Mononuclear cell (primary cell): Measurements from ENCODE around the gene RPLP2. TPM values are rescaled to one million over a fixed set of nuclear protein-coding genes. Genes with fewer than 3 reads are reported as not detected.

Experiments
- H3K27me3 ChIP-seq: 2 replicates; pipeline ENCODE4 v1.6.0; 2011; ENCODE audit warnings: low read length, control low read depth; ENCODE audit not compliant: insufficient read depth
- H3K4me1 ChIP-seq: 2 replicates; pipeline ENCODE4 v1.5.1; 2011; ENCODE audit warnings: mild to moderate bottlenecking, low read length, control low read depth; ENCODE audit not compliant: insufficient read depth
- H3K4me3 ChIP-seq: 2 replicates; pipeline ENCODE4 v1.5.1; 2011; ENCODE audit warnings: mild to moderate bottlenecking, low read length, moderate library complexity
- H3K9me3 ChIP-seq: 2 replicates; pipeline ENCODE4 v1.5.1; 2011; ENCODE audit warnings: low read depth, mild to moderate bottlenecking, control low read depth, low read length
- total RNA-seq: library from RNA; depleted of rRNA; stranded (reverse); fragments of >200 nt; gene quantifications from one replicate; pipeline ENCODE4 v1.2.3, GENCODE V29; 2012

Gene RPLP2
- 653 TPM for total RNA-seq

GRCh38 chr11:809287-810039 lies at the start of gene RPLP2:
RPLP2 (plus strand) TSS chr11:809967; CDS start chr11:810235, 268 bp downstream.
- Histone ChIP-seq H3K4me1 (peaks cover 38% of the 10 kb centered on the region), H3K4me3 (peak within 1 kb of the TSS; percentile 87), H3K9me3 (no peaks in the 10 kb centered on the region), H3K27me3 (no peaks in the 10 kb centered on the region)

GRCh38 chr11:760236-760635 lies 49.5 kb upstream of the RPLP2 start:
- H3K4me3 ChIP-seq: no peak overlapping the region
- H3K4me1 ChIP-seq: no peaks in the 10 kb centered on the region
- no peaks in the 10 kb centered on the region for H3K27me3 ChIP-seq
- no peaks in the 10 kb centered on the region for H3K9me3 ChIP-seq

DNA sequence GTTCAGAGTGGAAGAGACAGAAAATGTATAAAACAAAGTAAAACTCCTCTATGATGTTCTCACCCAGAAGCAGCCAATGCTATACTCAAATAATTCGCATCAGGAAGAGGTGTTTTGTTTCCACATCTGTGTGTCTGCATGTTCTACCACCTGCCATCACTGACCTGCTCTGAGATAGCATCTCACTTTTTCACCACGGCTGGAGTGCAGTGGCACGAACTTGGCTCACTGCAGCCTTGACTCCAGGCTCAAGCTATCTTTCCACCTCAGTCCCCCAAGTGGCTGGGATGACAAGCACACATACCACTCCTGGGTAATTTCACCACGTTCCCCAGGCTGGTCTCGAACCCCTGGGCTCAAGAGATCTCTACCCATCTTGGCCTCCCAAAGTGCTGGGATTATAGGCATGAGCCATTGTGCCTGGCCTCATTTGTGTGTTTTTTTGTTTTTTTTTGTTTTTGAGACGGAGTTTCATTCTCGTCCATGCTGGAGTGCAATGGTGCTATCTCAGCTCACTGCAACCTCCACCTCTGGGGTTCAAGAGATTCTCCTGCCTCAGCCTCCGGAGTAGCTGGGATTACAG lies 48.1 kb upstream of the RPLP2 start:
- Histone ChIP-seq H3K27me3 (no peaks in the 10 kb centered on the region), H3K4me1 (no peaks in the 10 kb centered on the region), H3K4me3 (no peak overlapping the region), H3K9me3 (no peaks in the 10 kb centered on the region)

GRCh38 chr11:762421-763072 lies 47.2 kb upstream of the RPLP2 start:
- Histone ChIP-seq H3K9me3 (no peaks in the 10 kb centered on the region), H3K4me1 (no peaks in the 10 kb centered on the region), H3K4me3 (no peak overlapping the region), H3K27me3 (no peaks in the 10 kb centered on the region)

- Histone ChIP-seq H3K4me1 (no peaks in the 10 kb centered on the region), H3K9me3 (no peaks in the 10 kb centered on the region), H3K4me3 (no peak overlapping the region), H3K27me3 (no peaks in the 10 kb centered on the region)
Observed at GRCh38 chr11:763073-763463, 46.7 kb upstream of the RPLP2 start.

DNA sequence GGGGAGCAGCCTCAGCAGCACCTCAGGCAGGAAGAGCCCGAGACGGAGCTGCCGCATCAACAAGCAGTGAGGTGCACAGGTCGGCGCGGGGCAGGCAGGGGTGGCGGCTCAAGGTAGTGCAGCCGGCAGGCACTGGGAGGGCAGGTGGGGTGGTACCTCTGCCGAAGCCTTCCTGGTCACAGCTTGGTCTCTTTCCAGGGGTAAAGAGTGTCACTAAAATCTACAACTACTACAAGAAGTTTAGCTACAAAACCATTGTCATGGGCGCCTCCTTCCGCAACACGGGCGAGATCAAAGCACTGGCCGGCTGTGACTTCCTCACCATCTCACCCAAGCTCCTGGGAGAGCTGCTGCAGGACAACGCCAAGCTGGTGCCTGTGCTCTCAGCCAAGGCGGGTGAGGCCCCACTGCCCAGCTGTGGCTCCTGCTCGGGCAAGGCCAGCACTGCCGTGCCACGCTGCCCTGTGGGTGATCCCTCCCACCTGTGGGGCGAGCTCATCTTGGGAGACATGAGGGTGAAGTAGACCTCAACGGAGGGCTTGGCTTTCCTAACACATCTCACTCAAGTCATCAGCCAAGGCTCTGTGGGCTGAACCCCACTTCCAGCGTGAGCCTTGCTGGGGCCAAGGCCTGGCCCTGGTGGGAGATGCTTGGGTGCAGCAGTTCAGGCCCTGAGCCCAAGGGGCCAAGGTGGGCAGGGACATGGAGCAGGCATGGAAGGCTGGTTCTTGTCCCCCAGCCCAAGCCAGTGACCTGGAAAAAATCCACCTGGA lies 46.0 kb upstream of the RPLP2 start:
- Histone ChIP-seq H3K4me1 (no peaks in the 10 kb centered on the region), H3K4me3 (no peak overlapping the region), H3K27me3 (no peaks in the 10 kb centered on the region), H3K9me3 (no peaks in the 10 kb centered on the region)

DNA sequence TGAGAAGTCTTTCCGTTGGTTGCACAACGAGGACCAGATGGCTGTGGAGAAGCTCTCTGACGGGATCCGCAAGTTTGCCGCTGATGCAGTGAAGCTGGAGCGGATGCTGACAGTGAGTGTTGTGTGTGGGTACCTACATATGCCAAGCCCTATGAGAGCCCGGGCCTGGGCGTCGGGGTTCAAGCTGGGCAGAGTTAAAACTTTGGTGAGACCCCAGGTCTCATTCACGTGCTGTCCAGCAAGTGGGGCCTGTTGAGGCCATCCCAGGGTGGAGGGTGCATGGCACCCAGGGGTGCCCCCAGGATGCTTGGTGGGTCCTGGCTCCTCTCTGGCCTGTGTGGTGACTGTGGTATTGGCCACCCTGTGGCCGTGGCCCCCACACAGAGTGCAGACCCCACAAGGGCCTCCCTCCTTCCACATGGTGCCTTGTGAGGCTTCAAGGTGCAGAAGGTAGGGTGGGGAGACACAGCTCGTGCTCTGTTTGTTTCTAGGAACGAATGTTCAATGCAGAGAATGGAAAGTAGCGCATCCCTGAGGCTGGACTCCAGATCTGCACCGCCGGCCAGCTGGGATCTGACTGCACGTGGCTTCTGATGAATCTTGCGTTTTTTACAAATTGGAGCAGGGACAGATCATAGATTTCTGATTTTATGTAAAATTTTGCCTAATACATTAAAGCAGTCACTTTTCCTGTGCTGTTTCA lies 45.3 kb upstream of the RPLP2 start:
- Histone ChIP-seq H3K27me3 (no peaks in the 10 kb centered on the region), H3K4me3 (no peak overlapping the region), H3K9me3 (no peaks in the 10 kb centered on the region), H3K4me1 (no peaks in the 10 kb centered on the region)

DNA sequence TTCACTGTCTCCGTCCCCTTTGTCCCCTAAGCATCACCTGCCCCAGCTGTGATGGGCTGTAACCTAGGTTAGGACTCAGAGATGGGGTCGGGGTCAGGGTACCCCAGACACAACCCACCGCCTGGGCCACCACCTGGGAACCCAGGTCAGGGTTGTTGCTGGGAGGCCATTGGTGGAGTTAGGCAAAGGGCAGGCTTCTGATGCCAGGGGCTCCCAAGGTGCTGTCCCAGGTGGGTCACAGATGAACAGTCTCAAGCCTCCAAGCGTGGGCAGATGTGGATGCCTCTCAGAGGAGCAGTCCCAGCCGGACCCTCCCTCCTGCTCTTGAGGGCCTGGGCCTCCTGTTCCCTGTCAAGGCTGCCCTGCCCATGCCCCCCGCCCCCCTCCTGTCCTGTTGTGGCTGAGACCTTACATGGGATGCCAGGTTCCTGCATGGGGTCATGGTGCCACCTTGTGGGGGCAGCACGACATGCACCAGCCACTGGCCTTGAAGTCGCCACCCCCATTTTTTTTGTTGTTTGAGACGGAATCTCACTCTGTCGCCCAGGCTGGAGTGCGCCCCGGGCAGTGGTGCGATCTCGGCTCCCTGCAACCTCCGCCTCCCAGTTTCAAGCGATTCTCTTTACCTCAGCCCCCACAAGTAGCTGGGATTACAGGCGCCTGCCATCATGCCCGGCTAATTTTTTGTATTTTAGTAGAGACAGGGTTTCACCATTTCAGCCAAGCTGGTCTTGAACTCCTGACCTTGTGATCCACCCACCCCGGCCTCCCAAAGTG lies 44.6 kb upstream of the RPLP2 start:
- H3K27me3 ChIP-seq: no peaks in the 10 kb centered on the region
- no peaks in the 10 kb centered on the region for H3K4me1 ChIP-seq
- no peaks in the 10 kb centered on the region for H3K9me3 ChIP-seq
- H3K4me3 ChIP-seq: no peak overlapping the region

- no peak overlapping the region for H3K4me3 ChIP-seq
- no peaks in the 10 kb centered on the region for H3K9me3 ChIP-seq
- H3K27me3 ChIP-seq: no peaks in the 10 kb centered on the region
- H3K4me1 ChIP-seq: no peaks in the 10 kb centered on the region
Observed at GRCh38 chr11:765802-766091, 44.0 kb upstream of the RPLP2 start.

GRCh38 chr11:766106-766935 lies 43.4 kb upstream of the RPLP2 start:
- Histone ChIP-seq H3K4me1 (no peaks in the 10 kb centered on the region), H3K9me3 (no peaks in the 10 kb centered on the region), H3K27me3 (no peaks in the 10 kb centered on the region), H3K4me3 (no peak overlapping the region)

- Histone ChIP-seq H3K27me3 (no peaks in the 10 kb centered on the region), H3K4me3 (no peak overlapping the region), H3K9me3 (no peaks in the 10 kb centered on the region), H3K4me1 (no peaks in the 10 kb centered on the region)
Observed at GRCh38 chr11:766936-767210, 42.9 kb upstream of the RPLP2 start.

GRCh38 chr11:767238-767637 lies 42.5 kb upstream of the RPLP2 start:
- H3K4me1 ChIP-seq: no peaks in the 10 kb centered on the region
- no peak overlapping the region for H3K4me3 ChIP-seq
- no peaks in the 10 kb centered on the region for H3K9me3 ChIP-seq
- no peaks in the 10 kb centered on the region for H3K27me3 ChIP-seq

- Histone ChIP-seq H3K27me3 (no peaks in the 10 kb centered on the region), H3K4me1 (peaks cover 1% of the 10 kb centered on the region), H3K4me3 (no peak overlapping the region)
Observed at GRCh38 chr11:769887-770641, 39.7 kb upstream of the RPLP2 start.

More at GRCh38 chr11:769887-770641, 39.7 kb upstream of the RPLP2 start:
- no peaks in the 10 kb centered on the region for H3K9me3 ChIP-seq
